Epithelial cell of esophagus (primary cell): Measurements from ENCODE around the gene SPATA13.

Source experiments
- DNase-seq: peaks from one replicate; pipeline ENCODE4 v3.0.0; 2010; ENCODE audit warnings: low read depth
- H3K4me3 ChIP-seq: 2 replicates; pipeline ENCODE4 v1.5.1; 2011; ENCODE audit warnings: mild to moderate bottlenecking, low read length, control low read depth
- TF ChIP-seq, protein P1 (sequence below): IDR thresholded peaks from 2 replicates; pipeline ENCODE4 v1.5.1; 2011; ENCODE audit warnings: low read depth, mild to moderate bottlenecking, low read length, control low read depth, inconsistent platforms; ENCODE audit not compliant: insufficient read depth; ENCODE audit errors: missing control alignments

SPATA13 gene

DNA sequence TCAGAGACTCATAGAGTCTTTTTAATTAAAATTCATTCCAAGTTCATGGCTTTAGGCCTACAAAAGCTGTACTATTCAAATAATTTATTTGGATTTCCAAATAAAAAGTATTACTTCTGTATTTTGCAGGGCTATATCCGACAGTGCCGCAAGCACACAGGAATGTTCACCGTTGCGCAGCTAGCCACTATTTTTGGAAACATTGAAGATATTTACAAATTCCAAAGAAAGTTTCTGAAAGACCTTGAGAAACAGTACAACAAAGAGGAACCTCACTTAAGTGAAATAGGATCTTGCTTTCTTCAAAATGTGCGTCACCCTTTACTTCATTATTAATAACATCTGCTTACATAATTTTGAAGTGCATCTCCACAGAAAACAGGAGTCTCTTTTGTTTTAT is 128.3 kb downstream of the SPATA13 start:
- no peak overlapping the region for H3K4me3 ChIP-seq
- TF ChIP-seq, protein P1, sequence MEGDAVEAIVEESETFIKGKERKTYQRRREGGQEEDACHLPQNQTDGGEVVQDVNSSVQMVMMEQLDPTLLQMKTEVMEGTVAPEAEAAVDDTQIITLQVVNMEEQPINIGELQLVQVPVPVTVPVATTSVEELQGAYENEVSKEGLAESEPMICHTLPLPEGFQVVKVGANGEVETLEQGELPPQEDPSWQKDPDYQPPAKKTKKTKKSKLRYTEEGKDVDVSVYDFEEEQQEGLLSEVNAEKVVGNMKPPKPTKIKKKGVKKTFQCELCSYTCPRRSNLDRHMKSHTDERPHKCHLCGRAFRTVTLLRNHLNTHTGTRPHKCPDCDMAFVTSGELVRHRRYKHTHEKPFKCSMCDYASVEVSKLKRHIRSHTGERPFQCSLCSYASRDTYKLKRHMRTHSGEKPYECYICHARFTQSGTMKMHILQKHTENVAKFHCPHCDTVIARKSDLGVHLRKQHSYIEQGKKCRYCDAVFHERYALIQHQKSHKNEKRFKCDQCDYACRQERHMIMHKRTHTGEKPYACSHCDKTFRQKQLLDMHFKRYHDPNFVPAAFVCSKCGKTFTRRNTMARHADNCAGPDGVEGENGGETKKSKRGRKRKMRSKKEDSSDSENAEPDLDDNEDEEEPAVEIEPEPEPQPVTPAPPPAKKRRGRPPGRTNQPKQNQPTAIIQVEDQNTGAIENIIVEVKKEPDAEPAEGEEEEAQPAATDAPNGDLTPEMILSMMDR: no peak
- no peak for DNase-seq

DNA sequence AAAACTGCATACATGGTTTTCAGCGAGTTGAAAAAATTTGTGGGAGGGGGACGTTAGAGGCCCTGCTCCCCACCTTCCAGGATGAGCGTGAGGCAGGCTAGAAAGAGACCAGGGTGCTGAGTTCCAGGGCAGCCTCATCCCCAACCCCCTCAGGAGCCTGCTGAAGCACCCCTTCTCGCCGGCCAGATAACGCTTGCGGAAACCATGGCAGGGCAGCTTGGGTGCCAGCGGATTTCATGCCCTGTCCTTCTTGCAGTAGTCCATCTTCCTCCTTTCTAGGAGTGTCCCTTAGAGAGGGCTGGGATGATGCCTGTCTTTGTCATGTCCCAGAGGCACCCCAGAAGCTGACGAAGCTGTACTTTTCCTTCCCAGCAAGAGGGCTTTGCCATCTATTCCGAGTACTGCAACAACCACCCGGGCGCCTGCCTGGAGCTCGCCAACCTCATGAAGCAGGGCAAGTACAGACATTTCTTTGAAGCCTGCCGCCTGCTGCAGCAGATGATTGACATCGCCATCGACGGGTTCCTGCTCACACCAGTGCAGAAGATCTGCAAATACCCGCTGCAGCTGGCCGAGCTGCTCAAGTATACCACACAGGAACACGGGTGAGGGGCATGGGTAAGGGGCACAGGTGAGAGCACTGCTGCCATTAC is 129.9 kb downstream of the SPATA13 start:
- TF ChIP-seq, protein P1: no peak
- DNase-seq: no peak

DNA sequence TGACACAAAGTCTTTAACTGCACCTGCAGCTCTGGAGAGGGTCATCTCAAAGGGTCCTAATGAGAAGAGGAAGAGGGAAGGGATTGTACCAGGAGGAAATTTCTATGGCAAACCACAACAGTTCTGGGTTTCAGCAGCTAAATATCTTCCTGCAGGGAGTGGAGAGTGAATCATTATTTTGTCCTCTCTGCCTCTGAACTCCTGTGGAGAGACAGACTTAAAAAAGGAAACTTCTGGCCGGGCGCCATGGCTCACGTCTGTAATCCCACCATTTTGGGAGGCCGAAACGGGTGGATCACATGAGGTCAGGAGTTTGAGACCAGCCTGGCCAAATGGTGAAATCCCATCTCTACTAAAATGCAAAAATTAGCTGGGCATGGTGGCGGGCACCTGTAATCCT is 132.0 kb downstream of the SPATA13 start:
- TF ChIP-seq, protein P1: no peak
- H3K4me3 ChIP-seq: no peak overlapping the region
- no peak for DNase-seq

More for the DNA sequence above, 129.9 kb downstream of the SPATA13 start:
- no peak overlapping the region for H3K4me3 ChIP-seq

DNA sequence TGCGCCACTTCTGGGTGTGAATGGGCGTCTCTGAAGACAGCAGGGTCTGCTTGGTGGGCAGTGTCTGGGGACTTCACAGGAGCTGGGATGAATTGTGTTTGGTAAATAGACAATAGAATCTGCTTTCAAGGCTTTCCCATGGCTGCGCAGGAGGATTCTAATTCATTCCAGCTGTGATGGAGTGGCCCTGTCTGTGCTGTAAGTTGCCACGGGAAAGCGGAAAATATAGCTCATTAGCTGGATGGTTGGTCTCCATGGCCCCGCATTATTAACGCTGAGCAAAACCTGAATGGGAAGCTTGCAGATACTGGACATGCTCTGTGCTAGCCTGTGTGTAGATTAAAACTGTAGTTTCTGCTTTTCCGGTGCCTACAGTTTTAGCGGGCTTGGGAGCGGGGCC is 133.2 kb downstream of the SPATA13 start:
- DNase-seq: no peak
- TF ChIP-seq, protein P1: no peak
- H3K4me3 ChIP-seq: no peak overlapping the region

DNA sequence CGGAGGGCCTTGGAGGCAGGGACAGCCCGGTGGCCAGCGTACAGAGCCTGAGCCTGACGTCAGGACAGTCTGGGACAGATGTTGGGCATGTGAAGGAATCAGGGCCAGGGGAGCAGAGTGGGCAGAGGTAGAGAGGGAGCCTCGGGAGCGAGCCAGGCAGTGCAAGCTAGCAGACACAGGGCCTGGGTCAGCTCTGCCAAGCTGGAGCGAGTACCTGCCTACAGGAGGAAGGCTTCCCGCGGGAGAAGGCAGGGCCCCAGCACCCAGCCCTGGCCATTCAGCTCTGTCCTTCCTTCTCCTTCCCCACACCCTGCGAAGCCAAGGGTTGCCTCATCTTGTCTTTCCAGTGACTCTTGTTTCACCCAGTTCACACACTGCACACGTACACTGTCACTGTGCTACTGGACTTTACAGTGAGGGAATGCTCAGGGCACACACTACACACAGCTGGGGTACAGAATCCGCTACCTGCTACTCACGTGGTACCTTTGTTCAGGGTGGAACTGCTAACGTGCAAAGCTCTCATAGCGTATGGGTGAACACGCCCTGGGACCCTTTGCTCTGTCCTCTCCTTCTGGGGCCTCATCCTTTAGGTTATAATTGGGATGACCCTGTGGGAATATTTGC is 139.1 kb downstream of the SPATA13 start:
- no peak for DNase-seq
- TF ChIP-seq, protein P1: no peak
- no peak overlapping the region for H3K4me3 ChIP-seq

DNA sequence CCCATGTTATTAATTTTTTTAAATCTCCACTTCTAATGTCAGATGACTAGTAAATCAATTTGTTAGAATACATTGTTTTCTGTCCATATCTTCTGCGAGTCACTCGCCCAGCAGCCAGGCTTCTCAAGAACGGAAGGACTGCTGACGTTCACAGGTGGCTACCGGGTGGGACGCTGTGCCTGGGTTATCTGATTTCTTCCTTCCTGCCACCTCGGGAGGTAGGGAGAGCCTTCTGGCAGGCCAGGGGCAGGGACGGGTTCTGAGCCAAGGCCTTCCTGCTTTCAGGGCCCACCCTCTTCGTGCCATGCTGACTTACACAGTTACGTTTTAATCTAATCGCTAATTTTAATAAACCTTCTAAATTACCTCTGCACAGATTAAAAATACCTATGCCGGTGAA is 140.9 kb downstream of the SPATA13 start:
- TF ChIP-seq, protein P1: no peak
- H3K4me3 ChIP-seq: no peak overlapping the region
- no peak for DNase-seq

DNA sequence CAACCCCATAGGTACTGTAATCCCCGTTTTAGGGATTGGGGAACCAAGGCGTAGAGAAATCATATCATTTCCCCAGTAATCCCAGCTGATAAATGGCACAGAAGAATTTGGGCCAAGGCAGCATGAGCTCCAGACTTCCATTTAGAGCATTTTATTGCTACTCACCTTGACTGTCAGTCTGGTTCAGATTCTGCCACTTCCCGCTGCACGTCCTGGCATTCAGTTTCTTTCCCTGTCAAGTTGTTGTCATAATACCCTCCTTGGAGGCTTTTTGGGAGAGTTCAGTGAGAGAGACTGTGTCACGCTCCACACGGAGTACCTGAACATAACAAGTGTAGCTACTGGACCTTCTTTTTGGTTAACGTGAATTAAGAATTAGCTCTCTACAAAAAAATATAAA is 141.4 kb downstream of the SPATA13 start:
- no peak for DNase-seq
- no peak overlapping the region for H3K4me3 ChIP-seq
- TF ChIP-seq, protein P1: no peak
